Adrenal gland (tissue), 5 donors: ENCODE measurements around the gene PANK2.
A peak's percentile ranks its signal among the peaks of the same experiment; 100 is the strongest.

Experiments used
- POLR2A ChIP-seq, 2 donors: fragments of 450-650 bp; IDR thresholded peaks; one replicate each; pipeline ENCODE4 v1.6.1; 2017; ENCODE audit warnings: antibody characterized with exemption in 2 of 2, mild to moderate bottlenecking in 2 of 2, moderate library complexity in 1 of 2
- TF ChIP-seq, protein P1 (sequence below), 6 experiments: fragments of 450-650 bp in 4 of 6; fragments of 200-600 bp in 2 of 6; sonication (generic) in 1 of 6; IDR thresholded peaks; 1 replicate in 5 of 6; 2 replicates in 1 of 6; pipeline versions ENCODE4 v1.5.1 to v1.8.0; 2016 to 2021; ENCODE audit warnings: antibody characterized with exemption in 6 of 6, mild to moderate bottlenecking in 2 of 6, moderate library complexity in 1 of 6
- donor health status: DM: no; HTN: no; CAD: no.

DNA sequence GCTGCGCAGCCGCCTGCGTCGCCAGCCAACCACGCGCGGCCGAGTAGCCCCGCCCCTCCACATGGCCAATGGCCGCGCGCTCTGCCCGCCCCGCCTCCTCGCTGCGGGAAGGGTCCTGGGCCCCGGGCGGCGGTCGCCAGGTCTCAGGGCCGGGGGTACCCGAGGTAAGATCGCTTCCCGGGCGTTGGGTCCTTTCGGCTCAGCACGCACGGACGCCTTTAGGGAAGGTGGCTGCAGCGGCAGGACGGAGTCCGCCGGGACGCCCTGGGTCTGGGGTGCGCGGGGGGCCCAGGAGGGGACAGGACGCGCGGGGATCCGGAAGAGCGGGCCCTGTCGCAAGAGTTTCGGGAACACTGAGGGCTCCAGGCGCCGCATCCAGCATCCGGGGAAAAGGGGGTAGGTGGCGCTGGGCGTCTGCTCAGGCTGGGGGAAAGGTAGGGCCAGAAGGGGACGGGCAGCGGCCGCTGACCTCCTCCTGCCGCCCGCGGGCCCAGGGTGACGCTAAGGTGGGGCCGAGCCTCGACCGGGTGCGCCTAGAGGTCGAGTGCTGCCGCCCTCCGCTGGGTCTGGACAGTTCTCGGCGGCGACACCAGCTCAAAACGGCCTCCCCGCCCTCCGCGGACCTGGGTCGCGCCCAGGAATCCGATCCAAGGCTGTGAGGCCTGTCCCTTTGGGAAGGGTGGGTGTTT is 42.3 kb upstream of the PANK2 start, which contains the start of gene MAVS:
- TF ChIP-seq POLR2A (IDR thresholded peaks at IDR 0.05), result peak in 1 of 2 donors; percentile 54
- TF ChIP-seq, protein P1, sequence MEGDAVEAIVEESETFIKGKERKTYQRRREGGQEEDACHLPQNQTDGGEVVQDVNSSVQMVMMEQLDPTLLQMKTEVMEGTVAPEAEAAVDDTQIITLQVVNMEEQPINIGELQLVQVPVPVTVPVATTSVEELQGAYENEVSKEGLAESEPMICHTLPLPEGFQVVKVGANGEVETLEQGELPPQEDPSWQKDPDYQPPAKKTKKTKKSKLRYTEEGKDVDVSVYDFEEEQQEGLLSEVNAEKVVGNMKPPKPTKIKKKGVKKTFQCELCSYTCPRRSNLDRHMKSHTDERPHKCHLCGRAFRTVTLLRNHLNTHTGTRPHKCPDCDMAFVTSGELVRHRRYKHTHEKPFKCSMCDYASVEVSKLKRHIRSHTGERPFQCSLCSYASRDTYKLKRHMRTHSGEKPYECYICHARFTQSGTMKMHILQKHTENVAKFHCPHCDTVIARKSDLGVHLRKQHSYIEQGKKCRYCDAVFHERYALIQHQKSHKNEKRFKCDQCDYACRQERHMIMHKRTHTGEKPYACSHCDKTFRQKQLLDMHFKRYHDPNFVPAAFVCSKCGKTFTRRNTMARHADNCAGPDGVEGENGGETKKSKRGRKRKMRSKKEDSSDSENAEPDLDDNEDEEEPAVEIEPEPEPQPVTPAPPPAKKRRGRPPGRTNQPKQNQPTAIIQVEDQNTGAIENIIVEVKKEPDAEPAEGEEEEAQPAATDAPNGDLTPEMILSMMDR (IDR thresholded peaks at IDR 0.05), result no peak
